B cell (primary cell): ENCODE results near the gene FASTKD2. TPM values are rescaled to one million over a fixed set of nuclear protein-coding genes. Genes with fewer than 3 reads are reported as not detected.

ENCODE experiments used
- ATAC-seq: fragments of 200-7000 bp; cut with Tn5 transposase; one replicate; pipeline ENCODE4 v1.10.0; 2021; ENCODE audit warnings: low read depth, mild to moderate bottlenecking, moderate number of reproducible peaks, moderate library complexity
- CTCF ChIA-PET: fragments of 350-600 bp; sonication (Branson Sonifier 250); formaldehyde crosslinking; loops from one replicate; lab custom pipeline; 2021; ENCODE audit warnings: antibody characterized with exemption, inconsistent platforms; lab: Charles Lee
- POLR2A ChIA-PET: fragments of 350-600 bp; sonication (Branson Sonifier 250); formaldehyde crosslinking; loops from one replicate; lab custom pipeline; 2021; ENCODE audit warnings: antibody characterized with exemption; lab: Charles Lee
- DNase-seq: peaks from one replicate; pipeline ENCODE4 v3.0.0; 2013
- H2AFZ ChIP-seq: 2 replicates; pipeline ENCODE4 v1.6.1; 2012; ENCODE audit warnings: mild to moderate bottlenecking, low read depth, low read length; ENCODE audit not compliant: insufficient read depth, poor library complexity, severe bottlenecking
- H3K27ac ChIP-seq, 2 donors: 1 replicate in 1 of 2; 2 replicates in 1 of 2; pipeline ENCODE4 v1.5.1; 2012 to 2013; ENCODE audit warnings: low read length in 2 of 2, mild to moderate bottlenecking in 2 of 2, moderate library complexity in 1 of 2
- H3K27me3 ChIP-seq, 4 experiments: fragments of 200-600 bp in 1 of 4; sonication (generic) in 1 of 4; replicated peaks in 1 of 4; 1 replicate in 2 of 4; 2 replicates in 2 of 4; pipeline versions ENCODE4 v1.6.1 to v1.7.0; 2013 to 2016; ENCODE audit warnings: low read length in 3 of 4, mild to moderate bottlenecking in 2 of 4, mixed read lengths in 1 of 4, moderate library complexity in 1 of 4; ENCODE audit not compliant: insufficient read depth in 4 of 4, control insufficient read depth in 3 of 4; ENCODE audit errors: control extremely low read depth in 1 of 4
- H3K36me3 ChIP-seq, 2 experiments: replicated peaks in 1 of 2; 1 replicate in 1 of 2; 2 replicates in 1 of 2; pipeline versions ENCODE4 v1.6.1 to v1.7.1; 2013; ENCODE audit warnings: low read length in 1 of 2; ENCODE audit not compliant: insufficient read depth in 2 of 2, control insufficient read depth in 1 of 2; ENCODE audit errors: control extremely low read depth in 1 of 2, extremely low read depth in 1 of 2
- H3K4me1 ChIP-seq, 2 donors: fragments of 200-600 bp in 1 of 2; sonication (generic) in 1 of 2; 1 replicate in 1 of 2; 2 replicates in 1 of 2; pipeline versions ENCODE4 v1.5.1 to v1.6.1; 2013 to 2017; ENCODE audit warnings: low read length in 2 of 2; ENCODE audit not compliant: control insufficient read depth in 2 of 2, insufficient read depth in 2 of 2
- H3K4me2 ChIP-seq: replicated peaks from 2 replicates; pipeline ENCODE3; 2012; ENCODE audit warnings: mild to moderate bottlenecking, low read depth, low read length; ENCODE audit not compliant: poor library complexity, severe bottlenecking
- H3K4me3 ChIP-seq, 5 experiments: fragments of 200-600 bp in 1 of 5; sonication (generic) in 1 of 5; 1 replicate in 3 of 5; 2 replicates in 2 of 5; pipeline versions ENCODE4 v1.5.1 to v1.7.0; 2011 to 2016; ENCODE audit warnings: low read length in 4 of 5, mild to moderate bottlenecking in 4 of 5, low read depth in 2 of 5, control low read depth in 1 of 5, moderate library complexity in 1 of 5; ENCODE audit not compliant: insufficient read depth in 1 of 5; ENCODE audit errors: control extremely low read depth in 1 of 5, extremely low read depth in 1 of 5
- H3K79me2 ChIP-seq: fragments of 200-600 bp; sonication (generic); one replicate; pipeline ENCODE4 v1.6.0; 2016; ENCODE audit warnings: low read length; ENCODE audit not compliant: control insufficient read depth, insufficient read depth
- H3K9ac ChIP-seq: fragments of 200-600 bp; sonication (generic); 2 replicates; pipeline ENCODE4 v1.6.1; 2017; ENCODE audit warnings: mild to moderate bottlenecking, low read length, moderate library complexity
- H3K9me3 ChIP-seq, 3 donors: one replicate each; pipeline versions ENCODE4 v1.6.1 to v1.7.1; 2013; ENCODE audit warnings: low read length in 2 of 3; ENCODE audit not compliant: control insufficient read depth in 2 of 3, insufficient read depth in 1 of 3; ENCODE audit errors: control extremely low read depth in 1 of 3
- H4K20me1 ChIP-seq: 2 replicates; pipeline ENCODE4 v1.6.0; 2012; ENCODE audit warnings: mild to moderate bottlenecking, low read length; ENCODE audit not compliant: insufficient read depth, control insufficient read depth, poor library complexity, severe bottlenecking
- H3K27ac Mint-ChIP-seq: one replicate; pipeline ENCODE4 v1.8.0; 2021; ENCODE audit warnings: mixed read lengths
- H3K27me3 Mint-ChIP-seq: one replicate; pipeline ENCODE4 v1.8.0; 2021; ENCODE audit warnings: mixed read lengths
- H3K4me1 Mint-ChIP-seq: one replicate; pipeline ENCODE4 v1.8.0; 2021; ENCODE audit warnings: mixed read lengths
- H3K4me3 Mint-ChIP-seq: one replicate; pipeline ENCODE4 v1.8.0; 2021; ENCODE audit warnings: mixed read lengths
- H3K9me3 Mint-ChIP-seq: one replicate; pipeline ENCODE4 v1.8.0; 2022; ENCODE audit warnings: mixed read lengths; ENCODE audit not compliant: insufficient read depth
- CTCF ChIP-seq: fragments of 200-600 bp; IDR thresholded peaks from one replicate; pipeline ENCODE4 v1.8.0; 2022; ENCODE audit warnings: antibody characterized with exemption, mild to moderate bottlenecking
- EZH2 ChIP-seq: IDR thresholded peaks from 2 replicates; pipeline ENCODE4 v1.6.1; 2012; ENCODE audit warnings: borderline replicate concordance, low read depth, mild to moderate bottlenecking, moderate library complexity, low read length; ENCODE audit not compliant: insufficient read depth, poor library complexity, severe bottlenecking
- WGBS: methylation state at CpG from one replicate; pipeline ENCODE4 v1.1.5; 2013; ENCODE audit warnings: missing lambda C conversion rate; ENCODE audit not compliant: insufficient coverage; 5-methylcytosine and 5-hydroxymethylcytosine counted together
- intact Hi-C: fragments of 100-400 bp; cut with micrococcal nuclease; formaldehyde crosslinking; loops from one replicate; pipeline ENCODE4 v1.10.0; 2022
- polyA plus RNA-seq: library from polyadenylated mRNA; depleted of rRNA; stranded (reverse); fragments of >200 nt; gene quantifications from 2 replicates; pipeline ENCODE4 v1.2.3, GENCODE V29; 2012
- total RNA-seq, 2 donors: library from RNA; stranded (reverse); fragments of 120-200 nt in 1 of 2; gene quantifications; 1 replicate in 1 of 2; 2 replicates in 1 of 2; pipeline versions ENCODE4 v1.2.3 to v1.2.4, GENCODE V29; 2013 to 2022

FASTKD2 gene
- total and polyA plus RNA-seq, 2 donors (not counting 1 experiment from before 2014, with no cell fraction given) = 16.0 to 20.6 TPM

DNA sequence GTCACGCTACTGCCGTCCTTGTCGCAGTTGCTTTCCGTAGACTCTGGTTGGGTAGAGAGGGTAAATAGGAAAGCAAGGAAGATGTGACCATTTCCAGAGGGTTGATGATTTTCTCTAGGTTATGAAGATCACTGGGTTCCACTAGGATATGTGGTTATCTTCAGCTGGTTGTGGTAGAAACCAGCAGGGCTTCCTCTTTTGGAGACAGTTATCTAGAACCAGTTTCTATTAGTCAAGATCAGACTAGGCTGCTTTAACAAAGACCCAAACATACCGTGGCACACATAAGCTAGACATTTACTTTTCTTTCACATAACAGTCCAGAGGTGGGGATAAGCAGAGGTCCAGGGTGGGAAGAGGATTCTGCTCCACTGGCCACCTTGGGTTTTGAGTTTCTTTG is 59.6 kb downstream of the FASTKD2 start:
- no peak overlapping the region for H2AFZ ChIP-seq
- no peak for TF ChIP-seq EZH2
- TF ChIP-seq CTCF = no peak
- H3K27ac ChIP-seq = no peak overlapping the region
- H4K20me1 ChIP-seq = no peaks in the 10 kb centered on the region
- no peaks in the 10 kb centered on the region for H3K9me3 ChIP-seq
- no peaks in the 10 kb centered on the region for H3K36me3 ChIP-seq
- Mint-ChIP-seq H3K27me3 (peaks cover 8% of the 10 kb centered on the region), H3K4me1 (no peaks in the 10 kb centered on the region), H3K9me3 (no peaks in the 10 kb centered on the region), H3K27ac (no peak overlapping the region), H3K4me3 (no peak overlapping the region)
- ChIA-PET POLR2A (no interaction called here), CTCF (interaction anchor here (0.8 kb wide), 1 partner anchor 21 kb away, joined by 3 read pairs; no protein-coding TSS in a partner anchor)
- H3K4me2 ChIP-seq = no peak overlapping the region
- no peak overlapping the region for H3K9ac ChIP-seq
- no peak overlapping the region for H3K4me3 ChIP-seq
- no peaks in the 10 kb centered on the region for H3K4me1 ChIP-seq
- no peaks in the 10 kb centered on the region for H3K27me3 ChIP-seq
- no peak for DNase-seq
- no peak for ATAC-seq
- 100% methylated on average over 4 of the region's 5 CpGs for WGBS
- intact Hi-C loops = no loop called here
- no peaks in the 10 kb centered on the region for H3K79me2 ChIP-seq

GRCh38 chr2:206831442-206831995 is 66.1 kb downstream of the FASTKD2 start:
- DNase-seq (no peak), ATAC-seq (no peak)
- intact Hi-C loops = no loop called here
- H3K27me3 ChIP-seq = no peaks in the 10 kb centered on the region
- no peaks in the 10 kb centered on the region for H3K79me2 ChIP-seq
- WGBS = 90% methylated on average over 3 of the region's 3 CpGs
- ChIA-PET POLR2A (no interaction called here), CTCF (interaction anchor here (0.7 kb wide), 1 partner anchor 12 kb away, joined by 3 read pairs; no protein-coding TSS in a partner anchor)
- Mint-ChIP-seq H3K9me3 (peaks cover 2% of the 10 kb centered on the region), H3K27me3 (peaks cover 8% of the 10 kb centered on the region), H3K4me1 (no peaks in the 10 kb centered on the region), H3K27ac (no peak overlapping the region), H3K4me3 (no peak overlapping the region)
- no peak for TF ChIP-seq EZH2
- TF ChIP-seq CTCF = no peak
- no peak overlapping the region for H3K4me2 ChIP-seq
- no peak overlapping the region for H2AFZ ChIP-seq
- no peaks in the 10 kb centered on the region for H3K36me3 ChIP-seq
- no peaks in the 10 kb centered on the region for H4K20me1 ChIP-seq
- no peaks in the 10 kb centered on the region for H3K4me1 ChIP-seq
- no peaks in the 10 kb centered on the region for H3K9me3 ChIP-seq
- no peak overlapping the region for H3K4me3 ChIP-seq
- H3K27ac ChIP-seq = no peak overlapping the region
- H3K9ac ChIP-seq = no peak overlapping the region
